OCI-LY7 (cell line): ENCODE results near the gene EFNA5. TPM values are rescaled to one million over a fixed set of nuclear protein-coding genes. Genes with fewer than 3 reads are reported as not detected.

ENCODE experiments used
- BruUV-seq: library from RNA; stranded (reverse); fragments of 400-500 nt; replicated peaks from 2 replicates; lab custom pipeline; 2021; lab: Mats Ljungman, UMichigan
- CTCF ChIA-PET: fragments of 300-600 bp; sonication (Branson Sonifier 250); formaldehyde crosslinking; loops from one replicate; lab custom pipeline; 2022; ENCODE audit warnings: antibody characterized with exemption; ENCODE audit not compliant: unreplicated experiment; lab: Charles Lee
- POLR2A ChIA-PET: fragments of 300-600 bp; sonication (Branson Sonifier 250); formaldehyde crosslinking; loops from one replicate; lab custom pipeline; 2022; ENCODE audit warnings: antibody characterized with exemption; lab: Charles Lee
- DNase-seq: peaks from one replicate; pipeline ENCODE4 v3.0.0-alpha.2; 2015; ENCODE audit warnings: low spot score
- H2AFZ ChIP-seq: fragments of 200-600 bp; sonication (generic), shearing (Covaris generic); 2 replicates; pipeline ENCODE4 v1.6.1; 2014; ENCODE audit warnings: mild to moderate bottlenecking, antibody characterized with exemption, low read length, moderate library complexity
- H3K27ac ChIP-seq: fragments of 200-600 bp; sonication (generic); 2 replicates; pipeline ENCODE4 v1.5.1; 2014; ENCODE audit warnings: mixed run types, low read depth, mild to moderate bottlenecking, moderate library complexity, low read length, inconsistent platforms; ENCODE audit not compliant: poor library complexity, severe bottlenecking
- H3K36me3 ChIP-seq: fragments of 200-600 bp; sonication (generic); 2 replicates; pipeline ENCODE4 v1.6.1; 2014; ENCODE audit warnings: mild to moderate bottlenecking, antibody characterized with exemption, low read length, moderate library complexity, mixed read lengths; ENCODE audit not compliant: insufficient read depth
- H3K4me1 ChIP-seq: fragments of 200-600 bp; sonication (generic); 2 replicates; pipeline ENCODE4 v1.5.1; 2014; ENCODE audit warnings: mild to moderate bottlenecking, low read length; ENCODE audit not compliant: insufficient read depth, poor library complexity, severe bottlenecking
- H3K4me2 ChIP-seq: fragments of 200-600 bp; sonication (generic); 2 replicates; pipeline ENCODE4 v1.6.1; 2014; ENCODE audit warnings: mild to moderate bottlenecking, low read length
- H3K4me3 ChIP-seq: fragments of 200-600 bp; sonication (generic); 2 replicates; pipeline ENCODE4 v1.5.1; 2014; ENCODE audit warnings: mild to moderate bottlenecking, low read depth, low read length; ENCODE audit not compliant: poor library complexity, severe bottlenecking
- H3K79me2 ChIP-seq: fragments of 200-600 bp; sonication (generic); 2 replicates; pipeline ENCODE4 v1.6.1; 2016; ENCODE audit warnings: low read depth, mild to moderate bottlenecking, low read length, moderate library complexity, mixed read lengths; ENCODE audit not compliant: insufficient read depth
- H3K9me2 ChIP-seq: fragments of 200-600 bp; sonication (generic); 2 replicates; pipeline ENCODE4 v1.6.1; 2016; ENCODE audit warnings: mild to moderate bottlenecking, low read length, mixed read lengths; ENCODE audit not compliant: insufficient read depth
- H3K9me3 ChIP-seq: fragments of 200-600 bp; sonication (generic); 2 replicates; pipeline ENCODE4 v1.6.1; 2014; ENCODE audit warnings: mild to moderate bottlenecking, mixed run types, low read length, mixed read lengths
- H4K20me1 ChIP-seq: fragments of 200-600 bp; sonication (generic); 2 replicates; pipeline ENCODE4 v1.6.1; 2014; ENCODE audit warnings: mild to moderate bottlenecking, antibody characterized with exemption, low read length, moderate library complexity, mixed read lengths; ENCODE audit not compliant: insufficient read depth
- EZH2phosphoT487 ChIP-seq: fragments of 200-600 bp; sonication (generic); IDR thresholded peaks from 2 replicates; pipeline ENCODE4 v1.6.1; 2018; ENCODE audit warnings: low read depth, borderline replicate concordance, mild to moderate bottlenecking, mixed run types, antibody characterized with exemption, low read length, moderate library complexity, mixed read lengths
- intact Hi-C: fragments of 100-400 bp; cut with micrococcal nuclease; formaldehyde crosslinking; loops from one replicate; pipeline ENCODE4 v1.10.0; 2022; ENCODE audit not compliant: unreplicated experiment
- total RNA-seq, 2 experiments: library from RNA; depleted of rRNA in 1 of 2; stranded (reverse); fragments of >200 nt in 1 of 2; shearing (Covaris generic) in 1 of 2; gene quantifications; 2 replicates each; pipeline ENCODE4 v1.2.3, GENCODE V29; 2014 to 2022
- TF ChIP-seq, protein P1 (sequence below): fragments of 200-600 bp; sonication (generic); conservative IDR thresholded peaks from 2 replicates; pipeline ENCODE4 v1.5.1; 2014; ENCODE audit warnings: mild to moderate bottlenecking, antibody characterized with exemption, low read length, moderate library complexity, mixed read lengths

Gene EFNA5
- total RNA-seq, 2 experiments from 2014 or later, result 2.1 to 3.1 TPM

DNA sequence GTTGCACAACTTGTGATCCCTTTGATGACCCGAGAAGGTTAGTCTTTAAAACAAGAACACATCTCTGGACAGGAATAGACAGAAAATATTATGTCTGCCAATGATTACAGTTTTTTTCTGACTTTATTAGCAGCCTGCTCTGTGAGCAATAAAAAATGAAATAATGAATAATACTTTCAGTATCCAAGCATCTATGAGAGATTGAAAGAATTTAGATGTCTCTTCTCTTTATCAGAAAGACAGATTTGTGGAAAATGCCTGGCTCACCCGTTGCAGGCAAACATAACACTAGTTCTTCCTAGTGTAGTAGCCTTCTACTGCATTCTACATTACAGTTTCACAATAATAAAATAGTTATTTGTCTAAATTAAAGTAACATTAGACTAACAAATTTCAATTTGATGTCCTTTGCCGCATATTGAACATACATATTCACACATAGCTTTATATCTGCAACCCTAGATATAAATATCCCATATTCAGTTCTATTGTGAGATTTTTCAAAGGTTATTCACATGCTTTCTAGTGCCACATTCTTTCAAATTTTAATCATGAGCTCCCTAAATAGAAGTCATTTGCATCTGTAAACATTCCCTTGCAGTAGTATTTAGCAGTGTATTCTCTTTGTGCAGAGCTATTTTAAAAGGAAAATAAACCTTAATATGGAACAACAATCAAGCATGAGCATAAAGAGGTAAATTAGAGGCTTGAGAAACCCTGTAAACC, 267.3 kb downstream of the EFNA5 start:
- peak overlapping the region; percentile 20; the same call in 1 of the 2 replicates for H2AFZ ChIP-seq
- no peaks in the 10 kb centered on the region for H3K79me2 ChIP-seq
- no peak overlapping the region for H3K4me2 ChIP-seq
- no peaks in the 10 kb centered on the region for H4K20me1 ChIP-seq
- H3K36me3 ChIP-seq, result no peaks in the 10 kb centered on the region
- no peak overlapping the region for H3K27ac ChIP-seq
- TF ChIP-seq, protein P1, sequence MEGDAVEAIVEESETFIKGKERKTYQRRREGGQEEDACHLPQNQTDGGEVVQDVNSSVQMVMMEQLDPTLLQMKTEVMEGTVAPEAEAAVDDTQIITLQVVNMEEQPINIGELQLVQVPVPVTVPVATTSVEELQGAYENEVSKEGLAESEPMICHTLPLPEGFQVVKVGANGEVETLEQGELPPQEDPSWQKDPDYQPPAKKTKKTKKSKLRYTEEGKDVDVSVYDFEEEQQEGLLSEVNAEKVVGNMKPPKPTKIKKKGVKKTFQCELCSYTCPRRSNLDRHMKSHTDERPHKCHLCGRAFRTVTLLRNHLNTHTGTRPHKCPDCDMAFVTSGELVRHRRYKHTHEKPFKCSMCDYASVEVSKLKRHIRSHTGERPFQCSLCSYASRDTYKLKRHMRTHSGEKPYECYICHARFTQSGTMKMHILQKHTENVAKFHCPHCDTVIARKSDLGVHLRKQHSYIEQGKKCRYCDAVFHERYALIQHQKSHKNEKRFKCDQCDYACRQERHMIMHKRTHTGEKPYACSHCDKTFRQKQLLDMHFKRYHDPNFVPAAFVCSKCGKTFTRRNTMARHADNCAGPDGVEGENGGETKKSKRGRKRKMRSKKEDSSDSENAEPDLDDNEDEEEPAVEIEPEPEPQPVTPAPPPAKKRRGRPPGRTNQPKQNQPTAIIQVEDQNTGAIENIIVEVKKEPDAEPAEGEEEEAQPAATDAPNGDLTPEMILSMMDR, result no peak
- peaks cover 12% of the 10 kb centered on the region for H3K4me1 ChIP-seq
- H3K9me3 ChIP-seq, result no peaks in the 10 kb centered on the region
- H3K9me2 ChIP-seq, result no peaks in the 10 kb centered on the region
- CTCF ChIA-PET, result interaction anchor here (1.0 kb wide), 1 partner anchor 13 kb away, joined by 4 read pairs; no protein-coding TSS in a partner anchor
- intact Hi-C loops, result no loop called here
- POLR2A ChIA-PET, result interaction anchor here (0.5 to 2.5 kb wide), 10 partner anchors 9 to 110 kb away, joined by 3 to 24 read pairs (median 4); no protein-coding TSS in a partner anchor
- DNase-seq, result no peak
- no TSS peak for BruUV-seq
- no peak overlapping the region for H3K4me3 ChIP-seq

DNA sequence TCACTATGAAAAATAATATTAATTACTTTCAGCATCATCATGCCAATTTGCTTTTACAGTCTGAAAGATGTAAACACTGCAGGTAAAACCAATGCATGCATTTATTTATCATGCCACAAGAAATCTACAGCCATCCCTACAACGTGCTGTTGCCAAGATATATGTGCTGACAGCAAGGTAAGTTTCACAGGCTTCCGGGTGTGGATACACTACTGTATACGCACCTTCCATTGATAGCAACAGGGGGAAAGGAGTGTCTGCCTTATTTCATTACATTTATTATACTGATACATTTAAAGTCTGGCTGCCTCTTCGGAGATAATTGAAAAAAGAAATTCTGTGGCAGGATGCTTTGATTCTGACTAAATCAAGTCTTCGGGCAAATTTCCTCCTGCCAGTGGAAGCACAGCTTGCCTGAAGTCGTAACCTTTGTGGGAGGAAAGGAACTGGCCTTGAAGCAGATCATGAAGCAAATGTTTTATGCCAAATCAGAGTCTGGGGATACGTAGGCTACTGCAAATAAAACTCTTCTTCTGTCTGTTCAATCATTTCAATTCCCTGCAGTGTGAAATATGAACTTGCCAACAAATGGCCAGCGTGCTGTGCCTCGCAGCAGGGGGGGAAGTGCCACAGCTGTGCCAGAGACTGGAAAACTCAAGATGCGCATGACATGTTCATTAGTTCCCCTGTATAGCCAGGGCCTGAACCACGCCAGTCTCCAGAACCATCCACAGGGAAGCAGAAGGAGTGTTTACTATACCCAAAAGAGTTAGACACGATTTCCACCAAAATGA, 268.1 kb downstream of the EFNA5 start:
- no peaks in the 10 kb centered on the region for H3K9me3 ChIP-seq
- no peak overlapping the region for H3K4me2 ChIP-seq
- no peak for DNase-seq
- no peak overlapping the region for H3K27ac ChIP-seq
- H3K4me1 ChIP-seq, result peaks cover 12% of the 10 kb centered on the region
- H2AFZ ChIP-seq, result peak overlapping the region; percentile 8; the same call in 1 of the 2 replicates
- CTCF ChIA-PET, result no interaction called here
- H3K4me3 ChIP-seq, result no peak overlapping the region
- H3K36me3 ChIP-seq, result no peaks in the 10 kb centered on the region; the same call in 1 of the 2 replicates
- intact Hi-C loops, result no loop called here
- TF ChIP-seq, protein P1, result no peak
- no peak for TF ChIP-seq EZH2phosphoT487
- POLR2A ChIA-PET, result interaction anchor here (0.7 to 2.5 kb wide), 3 partner anchors 12 to 111 kb away, joined by 3 to 11 read pairs (median 5); no protein-coding TSS in a partner anchor
- no peaks in the 10 kb centered on the region for H4K20me1 ChIP-seq
- H3K79me2 ChIP-seq, result no peaks in the 10 kb centered on the region
- no TSS peak for BruUV-seq
- H3K9me2 ChIP-seq, result no peaks in the 10 kb centered on the region
